ENCODE measurements around the gene FCGBP. TPM values are rescaled to one million over a fixed set of nuclear protein-coding genes. Genes with fewer than 3 reads are reported as not detected.

The FCGBP gene
- total RNA-seq, 1 donor from 2014 or later = 0.54 TPM

DNA sequence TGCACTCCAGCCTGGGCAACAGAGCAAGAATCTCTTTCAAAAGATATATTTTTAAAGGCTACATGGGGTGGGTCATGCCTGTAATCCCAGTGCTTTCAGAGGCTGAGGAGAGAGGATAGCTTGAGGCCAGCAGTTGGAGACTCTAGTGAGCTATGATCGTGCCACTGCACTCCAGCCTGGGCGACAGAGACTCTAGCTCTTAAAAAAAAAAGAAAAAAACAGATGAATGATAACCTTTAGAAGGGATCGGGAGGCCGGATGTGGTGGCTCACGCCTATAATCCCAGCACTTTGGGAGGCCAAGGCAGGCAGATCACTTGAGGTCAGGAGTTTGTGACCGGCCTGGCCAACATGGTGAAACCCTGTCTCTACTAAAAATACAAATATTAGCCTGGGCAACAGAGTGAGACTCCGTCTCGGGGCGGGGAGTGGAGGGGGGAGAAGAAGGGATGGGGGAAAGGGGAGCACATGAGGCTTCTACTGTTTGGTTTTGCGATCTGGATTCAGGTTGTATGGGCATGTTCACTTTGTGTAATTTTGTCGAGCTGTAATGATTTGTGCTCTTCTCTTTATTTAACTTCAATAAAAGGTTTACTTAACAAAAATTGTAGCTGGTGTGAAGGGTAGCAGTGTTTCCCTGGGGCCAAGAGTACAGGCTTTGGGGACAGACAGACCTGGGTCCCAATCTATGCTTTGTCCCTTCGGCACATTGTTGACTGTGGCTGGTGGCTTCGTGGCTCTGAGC is 35.4 kb upstream of the FCGBP start:
- H3K27ac Mint-ChIP-seq (ENCODE audit: unreplicated experiment) = peak overlapping the region; percentile 98
- no peak for TF ChIP-seq EZH2 (IDR thresholded peaks at IDR 0.05; ENCODE audit: insufficient read depth, low read length)
- TF ChIP-seq, protein P1, sequence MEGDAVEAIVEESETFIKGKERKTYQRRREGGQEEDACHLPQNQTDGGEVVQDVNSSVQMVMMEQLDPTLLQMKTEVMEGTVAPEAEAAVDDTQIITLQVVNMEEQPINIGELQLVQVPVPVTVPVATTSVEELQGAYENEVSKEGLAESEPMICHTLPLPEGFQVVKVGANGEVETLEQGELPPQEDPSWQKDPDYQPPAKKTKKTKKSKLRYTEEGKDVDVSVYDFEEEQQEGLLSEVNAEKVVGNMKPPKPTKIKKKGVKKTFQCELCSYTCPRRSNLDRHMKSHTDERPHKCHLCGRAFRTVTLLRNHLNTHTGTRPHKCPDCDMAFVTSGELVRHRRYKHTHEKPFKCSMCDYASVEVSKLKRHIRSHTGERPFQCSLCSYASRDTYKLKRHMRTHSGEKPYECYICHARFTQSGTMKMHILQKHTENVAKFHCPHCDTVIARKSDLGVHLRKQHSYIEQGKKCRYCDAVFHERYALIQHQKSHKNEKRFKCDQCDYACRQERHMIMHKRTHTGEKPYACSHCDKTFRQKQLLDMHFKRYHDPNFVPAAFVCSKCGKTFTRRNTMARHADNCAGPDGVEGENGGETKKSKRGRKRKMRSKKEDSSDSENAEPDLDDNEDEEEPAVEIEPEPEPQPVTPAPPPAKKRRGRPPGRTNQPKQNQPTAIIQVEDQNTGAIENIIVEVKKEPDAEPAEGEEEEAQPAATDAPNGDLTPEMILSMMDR (IDR thresholded peaks at IDR 0.05; ENCODE audit: insufficient read depth, low read depth, low read length) = no peak
- Histone ChIP-seq H3K36me3 (ENCODE audit: insufficient read depth, low read length) (peaks cover 24% of the 10 kb centered on the region), H3K79me2 (ENCODE audit: insufficient read depth, low read length) (peaks cover 39% of the 10 kb centered on the region), H3K9ac (ENCODE audit: low read length) (peak overlapping the region; percentile 97), H3K4me1 (ENCODE audit: insufficient read depth, low read length) (peaks cover 11% of the 10 kb centered on the region), H2AFZ (ENCODE audit: low read depth, low read length) (peak overlapping the region; percentile 93), H3K27ac (ENCODE audit: low read depth, low read length) (peak overlapping the region; percentile 82), H3K27me3 (ENCODE audit: insufficient read depth, low read length) (no peaks in the 10 kb centered on the region), H3K4me3 (ENCODE audit: insufficient read depth, low read depth, low read length) (peak overlapping the region; percentile 88), H4K20me1 (ENCODE audit: insufficient read depth, low read length) (peaks cover 20% of the 10 kb centered on the region), H3K4me2 (ENCODE audit: low read length) (peak overlapping the region; percentile 99), H3K9me3 (ENCODE audit: insufficient read depth, low read depth, low read length) (no peaks in the 10 kb centered on the region)
- peak overlapping the region; percentile 100 for H3K4me3 Mint-ChIP-seq (ENCODE audit: unreplicated experiment)
- no peaks in the 10 kb centered on the region for H3K27me3 Mint-ChIP-seq (ENCODE audit: low read depth, unreplicated experiment)
- H3K9me3 Mint-ChIP-seq (ENCODE audit: unreplicated experiment) = no peaks in the 10 kb centered on the region
- H3K36me3 Mint-ChIP-seq (ENCODE audit: low read depth, unreplicated experiment) = peaks cover 12% of the 10 kb centered on the region
- H3K4me1 Mint-ChIP-seq (ENCODE audit: low read depth, unreplicated experiment) = peaks cover 16% of the 10 kb centered on the region
- no peak for DNase-seq (ENCODE audit: low read depth)
- FAIRE-seq = no peak

DNA sequence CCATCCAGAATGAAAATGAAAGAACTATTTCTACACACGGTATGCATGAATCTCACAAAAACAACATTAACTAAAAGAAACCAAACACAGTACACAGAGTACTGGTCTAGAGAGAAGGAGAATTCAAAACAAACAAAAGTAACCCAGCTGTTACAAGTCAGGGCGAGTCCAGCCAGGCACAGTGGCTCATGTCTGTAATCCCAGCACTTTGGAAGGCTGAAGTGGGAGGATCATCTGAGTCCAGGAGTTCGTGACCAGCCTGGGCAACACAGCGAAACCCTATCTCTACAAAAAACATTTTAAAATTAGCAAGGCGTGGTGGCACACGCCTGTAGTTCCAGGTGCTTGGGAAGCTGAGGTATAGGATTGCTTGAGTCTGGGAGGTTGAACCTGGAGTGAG is 34.8 kb upstream of the FCGBP start:
- DNase-seq (ENCODE audit: low read depth) = no peak
- H3K4me2 ChIP-seq (ENCODE audit: low read length) = no peak overlapping the region
- peaks cover 11% of the 10 kb centered on the region for H3K4me1 ChIP-seq (ENCODE audit: insufficient read depth, low read length)
- no peak overlapping the region for H3K27ac ChIP-seq (ENCODE audit: low read depth, low read length)
- Mint-ChIP-seq H3K27me3 (ENCODE audit: low read depth, unreplicated experiment) (no peaks in the 10 kb centered on the region), H3K27ac (ENCODE audit: unreplicated experiment) (peak overlapping the region; percentile 30), H3K4me1 (ENCODE audit: low read depth, unreplicated experiment) (peaks cover 16% of the 10 kb centered on the region), H3K36me3 (ENCODE audit: low read depth, unreplicated experiment) (peaks cover 6% of the 10 kb centered on the region), H3K4me3 (ENCODE audit: unreplicated experiment) (peak overlapping the region; percentile 100), H3K9me3 (ENCODE audit: unreplicated experiment) (no peaks in the 10 kb centered on the region)
- H2AFZ ChIP-seq (ENCODE audit: low read depth, low read length) = no peak overlapping the region
- H3K9me3 ChIP-seq (ENCODE audit: insufficient read depth, low read depth, low read length) = no peaks in the 10 kb centered on the region
- TF ChIP-seq EZH2 (IDR thresholded peaks at IDR 0.05; ENCODE audit: insufficient read depth, low read length) = no peak
- TF ChIP-seq, protein P1 (IDR thresholded peaks at IDR 0.05; ENCODE audit: insufficient read depth, low read depth, low read length) = no peak
- FAIRE-seq = no peak
- peaks cover 18% of the 10 kb centered on the region for H4K20me1 ChIP-seq (ENCODE audit: insufficient read depth, low read length)
- H3K4me3 ChIP-seq (ENCODE audit: insufficient read depth, low read depth, low read length) = no peak overlapping the region
- no peaks in the 10 kb centered on the region for H3K27me3 ChIP-seq (ENCODE audit: insufficient read depth, low read length)
- peaks cover 33% of the 10 kb centered on the region for H3K79me2 ChIP-seq (ENCODE audit: insufficient read depth, low read length)
- peaks cover 18% of the 10 kb centered on the region for H3K36me3 ChIP-seq (ENCODE audit: insufficient read depth, low read length)
- no peak overlapping the region for H3K9ac ChIP-seq (ENCODE audit: low read length)

DNA sequence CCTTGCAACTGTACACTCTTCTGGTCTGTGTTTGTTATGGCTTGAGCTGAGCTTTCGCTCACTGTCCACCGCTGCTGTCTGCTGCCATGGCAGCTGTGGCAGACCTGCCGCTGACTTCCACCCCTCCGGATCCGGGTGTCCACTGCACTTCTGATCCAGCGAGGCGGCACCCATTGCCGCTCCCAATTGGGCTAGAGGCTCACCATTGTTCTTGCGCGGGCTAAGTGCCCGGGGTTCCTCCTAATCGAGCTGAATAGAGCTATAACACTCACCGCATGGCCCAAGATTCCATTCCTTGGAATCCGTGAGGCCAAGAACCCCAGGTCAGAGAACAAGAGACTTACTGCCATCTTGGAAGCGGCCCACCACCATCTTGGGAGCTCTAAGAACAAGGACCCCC is 34.4 kb upstream of the FCGBP start:
- Histone ChIP-seq H3K27ac (ENCODE audit: low read depth, low read length) (no peak overlapping the region), H3K4me1 (ENCODE audit: insufficient read depth, low read length) (peaks cover 11% of the 10 kb centered on the region), H3K36me3 (ENCODE audit: insufficient read depth, low read length) (peaks cover 15% of the 10 kb centered on the region), H3K9me3 (ENCODE audit: insufficient read depth, low read depth, low read length) (no peaks in the 10 kb centered on the region), H3K79me2 (ENCODE audit: insufficient read depth, low read length) (peaks cover 28% of the 10 kb centered on the region), H4K20me1 (ENCODE audit: insufficient read depth, low read length) (peaks cover 13% of the 10 kb centered on the region), H3K4me2 (ENCODE audit: low read length) (no peak overlapping the region), H3K4me3 (ENCODE audit: insufficient read depth, low read depth, low read length) (no peak overlapping the region), H2AFZ (ENCODE audit: low read depth, low read length) (no peak overlapping the region), H3K9ac (ENCODE audit: low read length) (no peak overlapping the region), H3K27me3 (ENCODE audit: insufficient read depth, low read length) (no peaks in the 10 kb centered on the region)
- peaks cover 5% of the 10 kb centered on the region for H3K36me3 Mint-ChIP-seq (ENCODE audit: low read depth, unreplicated experiment)
- DNase-seq (ENCODE audit: low read depth) (no peak), FAIRE-seq (no peak)
- no peaks in the 10 kb centered on the region for H3K27me3 Mint-ChIP-seq (ENCODE audit: low read depth, unreplicated experiment)
- H3K9me3 Mint-ChIP-seq (ENCODE audit: unreplicated experiment) = no peaks in the 10 kb centered on the region
- H3K27ac Mint-ChIP-seq (ENCODE audit: unreplicated experiment) = no peak overlapping the region
- TF ChIP-seq EZH2 (IDR thresholded peaks at IDR 0.05; ENCODE audit: insufficient read depth, low read length) = no peak
- TF ChIP-seq, protein P1 (IDR thresholded peaks at IDR 0.05; ENCODE audit: insufficient read depth, low read depth, low read length) = no peak
- H3K4me1 Mint-ChIP-seq (ENCODE audit: low read depth, unreplicated experiment) = peaks cover 16% of the 10 kb centered on the region
- H3K4me3 Mint-ChIP-seq (ENCODE audit: unreplicated experiment) = no peak overlapping the region
